Brain microvascular endothelial cell (primary cell): Measurements from ENCODE around the gene DET1.
A peak's percentile ranks its signal among the peaks of the same experiment; 100 is the strongest.
"Not testable (repeated sequence)": the region's sequence is repeated elsewhere in the genome, so short reads cannot be mapped to it uniquely, and the experiment has no call there.

ENCODE experiments used
- DNase-seq: peaks from one replicate; pipeline ENCODE4 v3.0.0-alpha.2; 2020
- H3K27ac ChIP-seq: fragments of 250-450 bp; sonication (Bioruptor Pico); 2 replicates; pipeline ENCODE4 v1.5.1; 2020; ENCODE audit warnings: mild to moderate bottlenecking, moderate library complexity
- H3K27me3 ChIP-seq: fragments of 250-450 bp; sonication (Bioruptor Pico); replicated peaks from 2 replicates; pipeline ENCODE4 v1.5.1; 2020; ENCODE audit warnings: mild to moderate bottlenecking
- H3K36me3 ChIP-seq: fragments of 250-450 bp; sonication (Bioruptor Pico); replicated peaks from 2 replicates; pipeline ENCODE4 v1.5.1; 2020; ENCODE audit warnings: mild to moderate bottlenecking
- H3K4me3 ChIP-seq: 2 replicates; pipeline ENCODE4 v1.5.1; 2011; ENCODE audit warnings: low read depth, mild to moderate bottlenecking, control low read depth, low read length, moderate library complexity
- in situ Hi-C: cut with HindIII; loops from 2 replicates; pipeline ENCODE4 v1.10.0; 2017; ENCODE audit warnings: low sequenced_read_pairs, low pct_ligation_motif_present
- TF ChIP-seq, protein P1 (sequence below): IDR thresholded peaks from 2 replicates; pipeline ENCODE4 v1.5.1; 2011; ENCODE audit warnings: low read depth, mild to moderate bottlenecking, moderate library complexity, low read length, control low read depth, inconsistent platforms; ENCODE audit errors: missing control alignments

Gene DET1

GRCh38 chr15:88470625-88471372 is 75.7 kb downstream of the DET1 start:
- TF ChIP-seq, protein P1, sequence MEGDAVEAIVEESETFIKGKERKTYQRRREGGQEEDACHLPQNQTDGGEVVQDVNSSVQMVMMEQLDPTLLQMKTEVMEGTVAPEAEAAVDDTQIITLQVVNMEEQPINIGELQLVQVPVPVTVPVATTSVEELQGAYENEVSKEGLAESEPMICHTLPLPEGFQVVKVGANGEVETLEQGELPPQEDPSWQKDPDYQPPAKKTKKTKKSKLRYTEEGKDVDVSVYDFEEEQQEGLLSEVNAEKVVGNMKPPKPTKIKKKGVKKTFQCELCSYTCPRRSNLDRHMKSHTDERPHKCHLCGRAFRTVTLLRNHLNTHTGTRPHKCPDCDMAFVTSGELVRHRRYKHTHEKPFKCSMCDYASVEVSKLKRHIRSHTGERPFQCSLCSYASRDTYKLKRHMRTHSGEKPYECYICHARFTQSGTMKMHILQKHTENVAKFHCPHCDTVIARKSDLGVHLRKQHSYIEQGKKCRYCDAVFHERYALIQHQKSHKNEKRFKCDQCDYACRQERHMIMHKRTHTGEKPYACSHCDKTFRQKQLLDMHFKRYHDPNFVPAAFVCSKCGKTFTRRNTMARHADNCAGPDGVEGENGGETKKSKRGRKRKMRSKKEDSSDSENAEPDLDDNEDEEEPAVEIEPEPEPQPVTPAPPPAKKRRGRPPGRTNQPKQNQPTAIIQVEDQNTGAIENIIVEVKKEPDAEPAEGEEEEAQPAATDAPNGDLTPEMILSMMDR: no peak
- Histone ChIP-seq H3K4me3 (no peak overlapping the region), H3K27ac (no peak overlapping the region), H3K36me3 (peaks cover 16% of the 10 kb centered on the region), H3K27me3 (no peaks in the 10 kb centered on the region)
- in situ Hi-C loops: no loop called here
- no peak for DNase-seq

DNA sequence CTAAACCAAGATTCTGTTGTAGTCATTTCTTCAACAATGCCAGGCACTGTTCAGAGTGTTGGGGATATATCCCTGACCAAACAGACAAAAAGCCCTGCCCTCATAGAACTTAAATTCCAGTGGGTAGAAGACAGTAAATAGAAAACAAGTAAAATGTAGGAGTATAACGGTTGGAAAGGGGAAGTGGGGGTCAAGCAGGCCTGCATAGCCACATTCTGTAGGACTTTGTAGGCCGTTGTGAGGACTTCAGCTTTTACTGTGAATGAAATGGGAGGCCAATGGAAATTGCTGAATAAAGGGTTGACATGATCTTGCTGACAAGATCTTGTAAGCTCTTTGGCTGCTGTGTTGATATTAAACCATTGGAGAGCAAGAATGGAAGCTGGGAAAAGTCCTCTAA is 77.2 kb downstream of the DET1 start:
- Histone ChIP-seq H3K4me3 (no peak overlapping the region), H3K27me3 (no peaks in the 10 kb centered on the region), H3K27ac (no peak overlapping the region), H3K36me3 (peaks cover 10% of the 10 kb centered on the region)
- no peak for DNase-seq
- in situ Hi-C loops: no loop called here
- TF ChIP-seq, protein P1: no peak

DNA sequence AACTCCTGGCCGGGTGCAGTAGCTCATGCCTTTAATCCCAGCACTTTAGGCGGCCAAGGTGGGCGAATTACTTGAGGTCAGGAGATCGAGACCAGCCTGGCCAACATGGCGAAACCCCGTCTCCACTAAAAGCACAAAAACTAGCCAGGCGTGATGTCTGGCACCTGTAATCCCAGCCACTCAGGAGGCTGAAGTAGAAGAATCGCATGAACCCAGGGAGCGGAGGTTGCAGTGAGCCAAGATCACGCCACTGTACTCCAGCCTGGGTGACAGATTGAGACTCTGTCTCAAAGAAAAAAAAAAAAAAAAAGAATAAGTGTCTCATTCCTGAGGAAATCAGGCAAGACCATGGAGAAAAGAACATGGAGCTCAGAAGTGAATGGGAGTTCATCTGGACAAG is 77.8 kb downstream of the DET1 start:
- H3K27me3 ChIP-seq, H3K27ac ChIP-seq, H3K36me3 ChIP-seq, in situ Hi-C loops, DNase-seq, H3K4me3 ChIP-seq: not testable (repeated sequence)

DNA sequence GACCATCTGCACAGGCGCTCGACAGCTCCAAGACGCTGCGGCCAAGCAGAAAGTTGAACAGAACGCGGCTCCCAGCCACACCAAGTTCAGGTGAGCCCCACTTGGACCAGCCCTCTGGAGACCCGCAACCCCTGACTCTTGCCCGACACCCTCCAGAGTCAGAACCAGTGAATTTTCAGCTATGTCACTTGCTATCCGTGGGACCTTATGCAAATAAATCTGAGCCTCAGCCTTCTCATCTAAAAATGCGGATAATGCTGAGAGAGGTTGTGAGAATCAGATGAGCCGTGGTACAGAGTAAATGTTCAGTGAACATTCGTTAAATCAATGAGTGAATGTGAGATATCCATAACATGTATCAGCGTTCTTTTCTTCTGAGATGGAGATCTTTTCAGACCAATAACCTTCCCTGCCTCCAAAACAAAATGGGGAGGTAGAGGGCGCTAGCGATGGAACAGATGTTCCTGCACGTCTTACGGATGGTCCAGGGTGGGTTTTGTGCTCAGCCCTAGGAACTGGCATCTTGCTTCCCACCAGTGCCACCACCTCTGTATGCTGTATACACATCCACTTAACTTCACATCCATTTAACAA is 78.4 kb downstream of the DET1 start:
- no peak for DNase-seq
- in situ Hi-C loops: no loop called here
- peaks cover 5% of the 10 kb centered on the region for H3K36me3 ChIP-seq
- no peaks in the 10 kb centered on the region for H3K27me3 ChIP-seq
- peak overlapping the region; percentile 98 for H3K27ac ChIP-seq
- peak overlapping the region; percentile 88 for H3K4me3 ChIP-seq
- TF ChIP-seq, protein P1: peak; percentile 62

DNA sequence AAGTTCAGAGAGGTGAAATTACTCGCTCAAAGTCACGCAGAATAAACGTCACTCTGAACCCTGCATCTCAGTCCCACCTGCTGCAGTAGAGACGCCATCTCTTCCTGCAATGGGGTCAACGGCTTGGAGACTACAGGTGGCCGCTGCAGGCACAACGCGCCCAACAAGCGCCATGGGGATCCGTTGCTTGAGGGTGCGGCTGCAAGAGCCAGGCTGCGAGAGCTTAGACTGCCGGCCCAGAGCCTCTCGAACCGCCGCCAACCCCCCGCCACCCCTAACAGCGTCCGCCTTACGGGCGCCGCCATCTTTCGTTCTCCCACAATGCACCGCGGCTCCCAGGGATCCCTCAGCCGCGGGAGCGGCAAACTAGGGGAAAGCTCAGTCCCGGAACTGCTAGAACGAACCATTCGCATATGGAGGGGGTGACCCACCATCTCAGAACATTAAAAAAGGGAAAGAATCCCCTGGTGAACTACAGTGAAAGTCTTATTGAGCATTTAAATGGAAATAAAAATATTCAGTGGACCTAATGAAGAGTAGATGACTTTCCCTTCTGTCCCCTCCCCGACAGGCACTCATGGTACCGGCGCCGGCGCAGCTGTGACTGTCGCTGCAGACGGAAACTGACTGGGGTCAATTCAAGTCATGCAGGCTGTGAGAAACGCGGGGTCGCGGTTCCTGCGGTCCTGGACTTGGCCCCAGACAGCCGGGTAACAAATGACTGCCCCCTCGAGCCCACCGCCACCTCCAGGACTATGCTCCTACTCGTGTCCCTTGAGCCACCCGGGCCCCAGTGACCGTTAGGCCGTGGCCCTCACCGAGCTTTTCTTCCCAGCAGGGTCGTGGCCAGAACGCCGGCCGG is 79.2 kb downstream of the DET1 start, which contains the start of the genes MRPL46 and MRPS11:
Gene MRPL46, minus strand, starts transcription at position 316 of the 862 bp plus-strand sequence. Its CDS starts 11 bp downstream, at position 305.
Gene MRPS11, plus strand, starts transcription at position 636 of the 862 bp plus-strand sequence. Its CDS starts 10 bp downstream, at position 646.
- Histone ChIP-seq H3K27me3 (no peaks in the 10 kb centered on the region), H3K4me3 (peak within 1 kb of the TSS; percentile 88), H3K27ac (peak within 1 kb of the TSS; percentile 98), H3K36me3 (peaks cover 5% of the 10 kb centered on the region)
- DNase-seq: peak; percentile 75
- in situ Hi-C loops: no loop called here
- TF ChIP-seq, protein P1: no peak

- TF ChIP-seq, protein P1: no peak
- Histone ChIP-seq H3K27me3 (no peaks in the 10 kb centered on the region), H3K4me3 (no peak overlapping the region), H3K36me3 (peaks cover 5% of the 10 kb centered on the region), H3K27ac (peak overlapping the region; percentile 5)
- in situ Hi-C loops: no loop called here
- peak; percentile 58 for DNase-seq
Measured at GRCh38 chr15:88465633-88466224, 80.8 kb downstream of the DET1 start.
